Ishikawa (cell line): ENCODE results near the gene TTLL13.
A peak's percentile ranks its signal among the peaks of the same experiment; 100 is the strongest.

Experiments
- CEBPB ChIP-seq: IDR thresholded peaks from 2 replicates; pipeline ENCODE4 v1.6.1; 2012
- CREB1 ChIP-seq: IDR thresholded peaks from 2 replicates; pipeline ENCODE4 v1.6.1; 2012; ENCODE audit warnings: low read depth
- EGR1 ChIP-seq: IDR thresholded peaks from 2 replicates; pipeline ENCODE4 v1.6.1; 2012
- EP300 ChIP-seq: IDR thresholded peaks from 2 replicates; pipeline ENCODE4 v1.6.1; 2012; ENCODE audit warnings: borderline replicate concordance
- FOXM1 ChIP-seq: IDR thresholded peaks from 2 replicates; pipeline ENCODE4 v1.6.1; 2012; ENCODE audit warnings: low read depth, borderline replicate concordance
- NFIC ChIP-seq: IDR thresholded peaks from 2 replicates; pipeline ENCODE4 v1.6.1; 2012
- RAD21 ChIP-seq: IDR thresholded peaks from 2 replicates; pipeline ENCODE4 v1.6.1; 2012; ENCODE audit warnings: low read depth
- TAF1 ChIP-seq: IDR thresholded peaks from 2 replicates; pipeline ENCODE4 v1.6.1; 2012; ENCODE audit warnings: low read depth, mild to moderate bottlenecking
- TCF12 ChIP-seq: IDR thresholded peaks from 2 replicates; pipeline ENCODE4 v1.6.1; 2012; ENCODE audit warnings: low read depth
- TEAD4 ChIP-seq: IDR thresholded peaks from 2 replicates; pipeline ENCODE4 v1.6.1; 2012
- YY1 ChIP-seq: IDR thresholded peaks from 2 replicates; pipeline ENCODE4 v1.6.1; 2012; ENCODE audit warnings: low read depth
- ZBTB7A ChIP-seq: IDR thresholded peaks from 2 replicates; pipeline ENCODE4 v1.6.1; 2012; ENCODE audit warnings: low read depth
- TF ChIP-seq, protein P1 (sequence below): IDR thresholded peaks from 2 replicates; pipeline ENCODE4 v1.6.1; 2012; ENCODE audit warnings: low read depth, mild to moderate bottlenecking
- TF ChIP-seq, protein P2 (sequence below): IDR thresholded peaks from 2 replicates; pipeline ENCODE4 v1.6.1; 2012
- TF ChIP-seq, protein P3 (sequence below): IDR thresholded peaks from 2 replicates; pipeline ENCODE4 v1.6.1; 2012

The TTLL13 gene

DNA sequence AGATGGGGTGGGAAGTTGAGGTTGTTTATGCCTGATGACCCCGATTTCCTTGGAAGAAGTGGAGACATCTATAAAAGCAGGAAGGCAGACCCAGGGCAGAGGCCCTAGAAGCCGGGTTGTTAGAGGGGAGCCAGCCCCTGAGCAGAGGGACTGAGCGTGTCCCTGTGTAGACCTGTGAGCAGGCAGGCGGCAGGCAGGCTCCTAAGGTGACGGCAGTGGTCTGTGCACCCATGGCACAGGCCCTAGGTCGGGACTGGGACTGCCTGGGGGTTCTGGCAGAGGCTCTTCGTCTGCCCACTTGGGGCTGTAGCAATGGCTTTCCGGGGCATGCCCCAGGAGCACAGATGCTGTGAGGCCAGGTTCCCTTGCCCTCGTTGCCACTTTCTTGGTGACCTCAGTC, 38.3 kb upstream of the TTLL13 start:
- TF ChIP-seq, protein P1, sequence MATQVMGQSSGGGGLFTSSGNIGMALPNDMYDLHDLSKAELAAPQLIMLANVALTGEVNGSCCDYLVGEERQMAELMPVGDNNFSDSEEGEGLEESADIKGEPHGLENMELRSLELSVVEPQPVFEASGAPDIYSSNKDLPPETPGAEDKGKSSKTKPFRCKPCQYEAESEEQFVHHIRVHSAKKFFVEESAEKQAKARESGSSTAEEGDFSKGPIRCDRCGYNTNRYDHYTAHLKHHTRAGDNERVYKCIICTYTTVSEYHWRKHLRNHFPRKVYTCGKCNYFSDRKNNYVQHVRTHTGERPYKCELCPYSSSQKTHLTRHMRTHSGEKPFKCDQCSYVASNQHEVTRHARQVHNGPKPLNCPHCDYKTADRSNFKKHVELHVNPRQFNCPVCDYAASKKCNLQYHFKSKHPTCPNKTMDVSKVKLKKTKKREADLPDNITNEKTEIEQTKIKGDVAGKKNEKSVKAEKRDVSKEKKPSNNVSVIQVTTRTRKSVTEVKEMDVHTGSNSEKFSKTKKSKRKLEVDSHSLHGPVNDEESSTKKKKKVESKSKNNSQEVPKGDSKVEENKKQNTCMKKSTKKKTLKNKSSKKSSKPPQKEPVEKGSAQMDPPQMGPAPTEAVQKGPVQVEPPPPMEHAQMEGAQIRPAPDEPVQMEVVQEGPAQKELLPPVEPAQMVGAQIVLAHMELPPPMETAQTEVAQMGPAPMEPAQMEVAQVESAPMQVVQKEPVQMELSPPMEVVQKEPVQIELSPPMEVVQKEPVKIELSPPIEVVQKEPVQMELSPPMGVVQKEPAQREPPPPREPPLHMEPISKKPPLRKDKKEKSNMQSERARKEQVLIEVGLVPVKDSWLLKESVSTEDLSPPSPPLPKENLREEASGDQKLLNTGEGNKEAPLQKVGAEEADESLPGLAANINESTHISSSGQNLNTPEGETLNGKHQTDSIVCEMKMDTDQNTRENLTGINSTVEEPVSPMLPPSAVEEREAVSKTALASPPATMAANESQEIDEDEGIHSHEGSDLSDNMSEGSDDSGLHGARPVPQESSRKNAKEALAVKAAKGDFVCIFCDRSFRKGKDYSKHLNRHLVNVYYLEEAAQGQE = no peak
- no peak for TF ChIP-seq TEAD4
- TF ChIP-seq RAD21 = no peak
- TF ChIP-seq, protein P2, sequence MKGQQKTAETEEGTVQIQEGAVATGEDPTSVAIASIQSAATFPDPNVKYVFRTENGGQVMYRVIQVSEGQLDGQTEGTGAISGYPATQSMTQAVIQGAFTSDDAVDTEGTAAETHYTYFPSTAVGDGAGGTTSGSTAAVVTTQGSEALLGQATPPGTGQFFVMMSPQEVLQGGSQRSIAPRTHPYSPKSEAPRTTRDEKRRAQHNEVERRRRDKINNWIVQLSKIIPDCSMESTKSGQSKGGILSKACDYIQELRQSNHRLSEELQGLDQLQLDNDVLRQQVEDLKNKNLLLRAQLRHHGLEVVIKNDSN = no peak
- TF ChIP-seq CEBPB = no peak
- TF ChIP-seq CREB1 = no peak
- TF ChIP-seq EGR1 = no peak
- no peak for TF ChIP-seq TCF12
- TF ChIP-seq TAF1 = no peak
- TF ChIP-seq, protein P3, sequence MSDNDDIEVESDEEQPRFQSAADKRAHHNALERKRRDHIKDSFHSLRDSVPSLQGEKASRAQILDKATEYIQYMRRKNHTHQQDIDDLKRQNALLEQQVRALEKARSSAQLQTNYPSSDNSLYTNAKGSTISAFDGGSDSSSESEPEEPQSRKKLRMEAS = no peak
- no peak for TF ChIP-seq NFIC
- no peak for TF ChIP-seq FOXM1
- no peak for TF ChIP-seq YY1
- no peak for TF ChIP-seq ZBTB7A
- TF ChIP-seq EP300 = no peak

DNA sequence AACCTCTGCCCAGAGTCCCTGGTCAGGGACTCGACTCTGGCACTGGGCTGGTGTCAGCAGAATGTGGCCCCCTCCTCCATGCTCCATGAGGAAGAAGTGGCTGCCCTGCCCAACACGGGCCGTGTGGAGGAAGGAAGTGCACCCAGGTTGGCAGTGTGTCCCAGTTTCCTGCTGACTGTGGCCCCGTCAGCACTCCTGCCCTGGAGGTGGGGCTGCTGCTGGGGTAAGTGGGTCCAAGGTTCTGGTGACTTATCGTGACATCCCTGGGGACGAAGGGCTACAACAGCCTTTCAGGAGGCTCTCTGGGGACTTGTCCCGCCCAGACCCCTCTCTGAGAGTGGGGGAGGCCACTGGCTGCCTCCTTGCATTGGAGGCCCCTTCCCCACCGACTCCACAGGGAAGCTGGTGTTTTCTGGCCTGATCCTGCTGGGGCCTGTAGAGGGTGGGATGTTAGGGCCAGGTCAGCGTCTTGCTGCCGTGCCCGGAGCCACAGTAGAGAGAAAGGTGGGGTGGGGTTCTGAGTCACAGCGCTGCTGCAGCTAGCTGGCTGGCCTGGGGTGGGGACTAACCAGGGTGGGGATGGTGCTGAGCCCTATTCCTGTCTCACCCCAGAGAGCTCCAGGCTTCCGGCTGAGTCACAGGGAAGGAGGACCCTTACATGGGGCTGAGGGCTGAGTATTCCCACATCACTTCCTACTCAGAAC, 37.8 kb upstream of the TTLL13 start:
- TF ChIP-seq FOXM1 (no peak), YY1 (no peak), EP300 (no peak), ZBTB7A (no peak)
- TF ChIP-seq, protein P3 = no peak
- TF ChIP-seq, protein P1 = no peak

DNA sequence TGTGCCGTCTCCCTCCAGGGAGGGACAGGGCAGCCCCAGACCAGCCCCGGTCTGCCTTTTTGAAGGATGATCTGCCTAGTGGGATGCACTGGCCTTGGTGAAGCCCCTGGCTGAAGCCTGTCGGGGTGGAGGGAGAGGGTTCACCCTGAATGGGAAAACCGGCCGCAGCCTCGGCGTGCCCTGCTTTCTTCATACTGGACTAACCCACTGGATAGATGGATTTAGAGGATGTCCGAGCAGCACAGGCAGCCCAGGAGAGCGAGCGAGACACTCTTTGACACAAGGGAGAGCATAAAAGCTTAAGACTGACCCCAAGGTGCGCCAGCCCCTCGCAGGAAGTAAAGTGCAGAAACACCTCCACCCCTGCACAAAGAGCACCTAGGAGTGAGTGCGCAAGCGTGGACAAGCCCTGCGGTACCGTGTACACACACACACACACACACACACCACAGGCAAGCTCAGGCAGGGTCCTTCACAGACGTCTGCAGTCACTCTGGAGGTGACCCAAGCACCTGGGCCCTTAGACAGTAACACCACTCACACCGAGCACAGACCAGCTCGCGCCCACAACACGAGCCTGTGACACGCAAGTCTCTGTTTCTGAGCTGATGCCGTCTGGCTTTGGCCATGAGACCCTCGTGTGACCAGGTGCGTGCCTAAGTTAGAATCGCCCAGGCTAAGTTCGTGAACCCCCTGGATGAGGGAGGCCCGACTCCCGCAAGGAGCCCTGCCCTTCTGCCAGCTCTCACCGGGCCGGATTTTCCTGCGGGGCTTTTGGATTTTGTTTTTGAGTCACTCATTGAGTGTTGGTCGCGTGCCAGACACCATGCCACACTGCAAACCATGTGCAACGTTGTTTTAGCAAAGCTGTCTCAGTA, 36.9 kb upstream of the TTLL13 start:
- TF ChIP-seq NFIC (peak; percentile 14; the same call in 1 of the 2 replicates), EP300 (no peak)

DNA sequence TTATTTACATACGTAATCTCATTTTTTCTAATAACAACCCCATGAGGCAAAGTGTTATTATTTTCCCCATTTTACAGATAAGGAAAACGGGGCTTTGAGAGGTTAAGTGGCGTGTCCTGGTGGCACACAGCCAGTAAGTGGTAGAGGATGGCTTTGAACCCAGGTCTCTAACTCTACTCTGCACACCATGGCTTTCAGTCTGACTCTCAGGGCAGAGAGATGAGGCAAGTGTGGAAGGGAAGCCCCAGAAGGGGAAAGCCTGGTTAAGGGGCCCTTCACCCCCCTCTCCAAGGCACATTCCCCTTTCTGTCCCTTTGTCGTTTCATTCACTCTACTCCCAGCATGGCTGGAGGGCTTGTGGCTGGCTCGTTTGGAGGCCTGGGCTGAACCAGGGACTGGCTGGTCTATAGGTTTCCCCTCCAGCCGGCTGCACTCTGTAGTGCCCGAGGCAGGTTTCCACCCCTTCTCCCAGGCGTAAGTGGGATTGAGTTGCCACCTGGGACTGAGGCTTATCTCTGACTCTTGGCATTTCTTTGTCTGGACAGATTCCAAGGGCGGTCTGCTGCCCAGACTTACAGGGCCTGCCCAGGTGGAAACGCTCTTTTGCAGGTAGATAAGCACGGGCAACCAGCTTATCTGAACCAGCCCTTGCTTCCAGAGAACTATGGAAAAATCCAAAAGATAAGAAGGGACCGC, 36.1 kb upstream of the TTLL13 start:
- TF ChIP-seq, protein P1 = no peak
- TF ChIP-seq CEBPB = no peak
- no peak for TF ChIP-seq TAF1

DNA sequence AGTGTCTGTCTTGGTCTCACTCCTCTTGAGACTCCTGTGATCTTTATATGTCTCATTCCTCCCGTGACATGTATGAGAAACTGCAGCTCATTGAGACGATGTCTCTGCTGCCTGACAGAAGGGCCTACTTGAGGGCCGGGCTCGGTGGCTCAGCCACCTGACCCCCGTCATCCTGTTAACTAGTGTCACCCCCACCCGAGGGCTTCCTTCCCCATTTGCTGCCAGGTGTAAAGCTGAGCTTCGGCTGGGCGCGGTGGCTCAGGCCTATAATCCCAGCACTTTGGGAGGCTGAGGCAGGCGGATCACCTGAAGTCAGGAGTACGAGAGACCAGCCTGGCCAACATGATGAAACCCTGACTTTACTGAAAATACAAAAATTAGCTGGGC, 35.5 kb upstream of the TTLL13 start:
- TF ChIP-seq FOXM1 (no peak), YY1 (no peak), NFIC (no peak), RAD21 (no peak), CEBPB (no peak), TCF12 (no peak), TEAD4 (no peak), ZBTB7A (no peak), EGR1 (no peak), CREB1 (no peak), EP300 (no peak)
- TF ChIP-seq, protein P3 = no peak
- TF ChIP-seq, protein P2 = no peak
- TF ChIP-seq, protein P1 = no peak
